ENCODE data around the gene ZFYVE21.

DNA sequence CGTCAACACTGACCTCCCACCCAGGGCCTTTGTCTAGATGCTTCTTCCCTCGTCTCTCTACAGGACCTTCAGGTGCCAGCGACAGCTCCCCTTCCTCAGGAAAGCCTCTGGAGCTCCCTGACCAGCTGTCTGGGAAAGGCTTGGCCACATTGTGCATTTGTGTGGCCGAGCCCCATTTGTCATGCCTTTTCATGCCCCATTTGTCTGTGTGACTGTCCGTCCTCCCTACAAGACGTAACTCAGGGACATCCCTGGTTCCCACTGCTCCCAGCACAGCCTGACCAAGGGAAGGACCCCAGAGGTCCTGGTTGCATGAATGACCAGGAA lies 23.8 kb downstream of the ZFYVE21 start:
- TF ChIP-seq, protein P1, sequence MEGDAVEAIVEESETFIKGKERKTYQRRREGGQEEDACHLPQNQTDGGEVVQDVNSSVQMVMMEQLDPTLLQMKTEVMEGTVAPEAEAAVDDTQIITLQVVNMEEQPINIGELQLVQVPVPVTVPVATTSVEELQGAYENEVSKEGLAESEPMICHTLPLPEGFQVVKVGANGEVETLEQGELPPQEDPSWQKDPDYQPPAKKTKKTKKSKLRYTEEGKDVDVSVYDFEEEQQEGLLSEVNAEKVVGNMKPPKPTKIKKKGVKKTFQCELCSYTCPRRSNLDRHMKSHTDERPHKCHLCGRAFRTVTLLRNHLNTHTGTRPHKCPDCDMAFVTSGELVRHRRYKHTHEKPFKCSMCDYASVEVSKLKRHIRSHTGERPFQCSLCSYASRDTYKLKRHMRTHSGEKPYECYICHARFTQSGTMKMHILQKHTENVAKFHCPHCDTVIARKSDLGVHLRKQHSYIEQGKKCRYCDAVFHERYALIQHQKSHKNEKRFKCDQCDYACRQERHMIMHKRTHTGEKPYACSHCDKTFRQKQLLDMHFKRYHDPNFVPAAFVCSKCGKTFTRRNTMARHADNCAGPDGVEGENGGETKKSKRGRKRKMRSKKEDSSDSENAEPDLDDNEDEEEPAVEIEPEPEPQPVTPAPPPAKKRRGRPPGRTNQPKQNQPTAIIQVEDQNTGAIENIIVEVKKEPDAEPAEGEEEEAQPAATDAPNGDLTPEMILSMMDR (IDR thresholded peaks at IDR 0.05; ENCODE audit: low read depth, low read length, poor library complexity, severe bottlenecking), result no peak
- no peak for TF ChIP-seq EZH2phosphoT487 (IDR thresholded peaks at IDR 0.05; ENCODE audit: borderline replicate concordance, low read length)

Data from DOHH2 (cell line).